ENCODE data around the gene TMEM134.

The TMEM134 gene

GRCh38 chr11:67440229-67441097, 28.6 kb downstream of the TMEM134 start:
- DNase-seq (ENCODE audit: extremely low read depth in 1 of 2, low read depth in 1 of 2), result no peak

GRCh38 chr11:67439321-67440228, 29.5 kb downstream of the TMEM134 start:
- DNase-seq (ENCODE audit: extremely low read depth in 1 of 2, low read depth in 1 of 2), result no peak

- peak; percentile 45 to 61 for DNase-seq (ENCODE audit: extremely low read depth in 1 of 2, low read depth in 1 of 2)
These were observed 30.7 kb downstream of the TMEM134 start for GRCh38 chr11:67438158-67438902.

- DNase-seq (ENCODE audit: extremely low read depth in 1 of 2, low read depth in 1 of 2), result no peak
These were observed 31.3 kb downstream of the TMEM134 start for GRCh38 chr11:67437809-67438157.

- peak; percentile 39 to 67 for DNase-seq (ENCODE audit: extremely low read depth in 1 of 2, low read depth in 1 of 2)
These were observed 31.8 kb downstream of the TMEM134 start, which contains the start of gene PTPRCAP for GRCh38 chr11:67437082-67437808. PTPRCAP (minus strand) TSS chr11:67437682; CDS start chr11:67437619, 63 bp downstream.

- DNase-seq (ENCODE audit: extremely low read depth in 1 of 2, low read depth in 1 of 2), result peak in 1 of 2 donors; percentile 47
These were observed 32.5 kb downstream of the TMEM134 start for GRCh38 chr11:67436459-67437081.

GRCh38 chr11:67435727-67436458, 33.2 kb downstream of the TMEM134 start:
- no peak for DNase-seq (ENCODE audit: extremely low read depth in 1 of 2, low read depth in 1 of 2)

- no peak for DNase-seq (ENCODE audit: extremely low read depth in 1 of 2, low read depth in 1 of 2)
These were observed 33.9 kb downstream of the TMEM134 start for GRCh38 chr11:67435031-67435726.

- DNase-seq (ENCODE audit: extremely low read depth in 1 of 2, low read depth in 1 of 2), result no peak
These were observed 34.6 kb downstream of the TMEM134 start for GRCh38 chr11:67434395-67434881.

GRCh38 chr11:67433536-67434394, 35.3 kb downstream of the TMEM134 start:
- DNase-seq (ENCODE audit: extremely low read depth in 1 of 2, low read depth in 1 of 2), result no peak

GRCh38 chr11:67432655-67433349, 36.2 kb downstream of the TMEM134 start:
- DNase-seq (ENCODE audit: extremely low read depth in 1 of 2, low read depth in 1 of 2), result no peak

- DNase-seq (ENCODE audit: extremely low read depth in 1 of 2, low read depth in 1 of 2), result no peak
These were observed 37.5 kb downstream of the TMEM134 start for GRCh38 chr11:67431346-67432249.

GRCh38 chr11:67429722-67430121, 39.3 kb downstream of the TMEM134 start:
- no peak for DNase-seq (ENCODE audit: extremely low read depth in 1 of 2, low read depth in 1 of 2)

- DNase-seq (ENCODE audit: extremely low read depth in 1 of 2, low read depth in 1 of 2), result no peak
These were observed 39.9 kb downstream of the TMEM134 start for GRCh38 chr11:67429038-67429668.
